Activated CD8-positive, alpha-beta memory T cell treated with anti-CD3 and anti-CD28 coated beads, Interleukin-2, amount 10 ng/mL, durations not matched to agents 7 days and 5 days (primary cell): ENCODE results near the gene TMEM132E. TPM values are rescaled to one million over a fixed set of nuclear protein-coding genes. Genes with fewer than 3 reads are reported as not detected.

ENCODE experiments used
- ATAC-seq: fragments of 150-1000 bp; cut with Tn5 transposase; one replicate; pipeline ENCODE4 v1.10.0; 2021; ENCODE audit warnings: moderate library complexity
- CTCF ChIA-PET: fragments of 350-600 bp; sonication (Branson Sonifier 250); formaldehyde crosslinking; loops from one replicate; lab custom pipeline; 2021; ENCODE audit warnings: antibody characterized with exemption; lab: Charles Lee
- DNase-seq: peaks from one replicate; pipeline ENCODE4 v3.0.0-alpha.2; 2020
- H3K27ac Mint-ChIP-seq: one replicate; pipeline ENCODE4 v1.8.0; 2021; ENCODE audit warnings: mild to moderate bottlenecking, mixed read lengths
- H3K27me3 Mint-ChIP-seq: one replicate; pipeline ENCODE4 v1.8.0; 2021; ENCODE audit warnings: mixed read lengths
- H3K36me3 Mint-ChIP-seq: one replicate; pipeline ENCODE4 v1.8.0; 2021; ENCODE audit warnings: mild to moderate bottlenecking, mixed read lengths
- H3K4me1 Mint-ChIP-seq: one replicate; pipeline ENCODE4 v1.8.0; 2021; ENCODE audit warnings: mixed read lengths
- H3K4me3 Mint-ChIP-seq: one replicate; pipeline ENCODE4 v1.8.0; 2021; ENCODE audit warnings: mild to moderate bottlenecking, moderate library complexity, mixed read lengths
- H3K9me3 Mint-ChIP-seq: one replicate; pipeline ENCODE4 v1.8.0; 2022; ENCODE audit warnings: low read depth, mixed read lengths
- total RNA-seq, 2 experiments: library from RNA; stranded (reverse); gene quantifications; one replicate each; pipeline ENCODE4 v1.2.3, GENCODE V29; 2021

Gene TMEM132E
- total RNA-seq, 2 experiments from 2014 or later, result not detected

DNA sequence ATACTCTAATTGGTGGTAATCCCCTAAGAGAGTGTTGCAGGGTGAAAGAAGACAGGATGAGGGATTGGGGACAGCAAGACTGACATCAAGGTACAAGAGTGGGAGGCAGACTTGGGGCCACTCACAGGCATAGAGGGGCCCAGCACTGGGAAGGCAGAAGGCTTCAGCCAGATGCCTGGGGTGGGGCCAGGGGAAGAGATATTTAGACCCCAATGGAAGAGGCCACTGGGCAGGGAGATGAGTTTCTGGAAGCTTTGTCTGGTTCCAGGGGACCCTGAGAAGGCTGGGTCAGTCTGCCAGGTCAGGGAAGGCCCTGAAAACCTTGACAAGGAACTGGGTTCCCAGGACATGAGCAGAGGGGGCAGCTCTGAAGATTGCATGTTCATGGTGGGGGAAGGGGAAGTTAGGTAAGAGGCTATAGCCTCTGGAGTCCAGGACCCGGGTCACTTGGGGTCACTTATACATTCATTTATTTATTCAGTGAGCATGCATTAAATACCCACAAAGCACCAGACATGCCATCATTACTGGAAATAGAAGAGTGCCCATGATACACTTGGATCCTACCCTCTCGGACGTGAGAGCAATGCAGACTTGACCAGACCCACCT, 92.9 kb downstream of the TMEM132E start:
- Mint-ChIP-seq H3K9me3 (no peaks in the 10 kb centered on the region), H3K27me3 (peaks cover 8% of the 10 kb centered on the region), H3K27ac (no peak overlapping the region), H3K4me3 (no peak overlapping the region), H3K4me1 (no peaks in the 10 kb centered on the region), H3K36me3 (no peaks in the 10 kb centered on the region)
- ATAC-seq (no peak), DNase-seq (peak; percentile 12)
- CTCF ChIA-PET, result no interaction called here

DNA sequence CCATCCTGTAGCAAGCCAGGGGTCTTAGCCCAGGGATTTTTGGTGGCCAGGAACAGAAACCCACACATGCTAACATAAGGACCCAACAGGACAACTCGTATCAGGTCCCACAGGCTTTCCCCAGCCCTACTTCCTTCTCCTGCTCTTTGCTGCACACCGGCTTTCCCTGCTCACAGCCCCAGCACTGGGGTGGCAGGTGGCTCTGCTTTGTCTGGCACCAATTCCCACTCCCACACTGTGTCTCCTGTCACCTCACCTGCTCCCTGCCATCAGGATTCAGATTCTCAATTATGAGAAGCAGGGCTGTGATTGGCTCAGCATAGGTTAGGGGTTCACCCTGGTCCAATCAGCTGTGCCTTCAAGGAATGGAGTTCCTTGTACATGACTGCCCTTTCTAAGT, 94.1 kb downstream of the TMEM132E start:
- no peak for ATAC-seq
- H3K9me3 Mint-ChIP-seq, result no peaks in the 10 kb centered on the region
- no peak overlapping the region for H3K4me3 Mint-ChIP-seq
- CTCF ChIA-PET, result no interaction called here
- H3K27ac Mint-ChIP-seq, result no peak overlapping the region
- peak; percentile 31 for DNase-seq
- peaks cover 5% of the 10 kb centered on the region for H3K27me3 Mint-ChIP-seq
- no peaks in the 10 kb centered on the region for H3K4me1 Mint-ChIP-seq
- H3K36me3 Mint-ChIP-seq, result no peaks in the 10 kb centered on the region

DNA sequence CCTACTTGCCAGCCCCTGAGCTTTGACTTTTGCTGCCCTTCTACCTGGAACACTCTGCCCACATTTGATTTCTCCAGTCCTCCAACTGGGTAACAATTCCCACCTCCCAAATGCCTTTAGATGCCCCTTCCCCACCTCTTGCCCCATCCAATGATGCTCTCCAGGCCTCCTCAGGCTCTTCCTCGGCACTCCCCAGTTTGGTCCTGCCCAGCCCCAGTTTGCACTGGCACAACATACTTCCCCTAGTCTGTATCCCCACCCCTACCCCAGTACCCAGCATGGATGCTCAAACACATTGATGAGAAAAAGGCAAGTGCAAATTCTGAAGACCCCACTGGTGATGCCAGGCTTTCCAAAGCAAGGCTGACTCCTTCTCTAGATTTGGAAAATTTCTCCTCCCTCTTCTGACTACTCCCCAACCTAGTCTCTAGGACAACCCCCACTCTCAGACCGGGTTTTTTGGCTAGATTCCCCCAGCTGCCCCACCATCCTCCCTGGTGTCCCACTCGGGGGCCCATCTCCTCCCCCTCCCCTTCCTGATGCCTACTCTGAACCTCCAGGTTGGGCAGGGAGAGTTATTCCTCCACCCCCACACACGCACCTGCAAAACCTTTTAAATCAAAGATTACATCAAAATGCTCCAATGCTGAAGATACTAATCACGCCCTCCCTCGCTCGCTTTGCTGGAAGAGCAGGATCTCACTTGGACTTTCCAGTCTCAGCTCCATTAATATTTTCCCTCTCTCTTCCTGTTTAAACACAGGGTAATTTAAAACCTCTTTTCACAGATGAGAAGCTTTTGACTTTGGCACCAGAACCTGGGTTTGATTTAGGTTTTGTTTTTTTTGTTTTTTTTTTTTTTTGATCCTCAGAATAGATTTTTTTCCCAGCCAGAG, 94.9 kb downstream of the TMEM132E start:
- no peaks in the 10 kb centered on the region for H3K36me3 Mint-ChIP-seq
- no peak overlapping the region for H3K4me3 Mint-ChIP-seq
- DNase-seq (peak; percentile 25), ATAC-seq (no peak)
- CTCF ChIA-PET, result no interaction called here
- no peak overlapping the region for H3K27ac Mint-ChIP-seq
- H3K27me3 Mint-ChIP-seq, result peaks cover 5% of the 10 kb centered on the region
- no peaks in the 10 kb centered on the region for H3K9me3 Mint-ChIP-seq
- H3K4me1 Mint-ChIP-seq, result no peaks in the 10 kb centered on the region

DNA sequence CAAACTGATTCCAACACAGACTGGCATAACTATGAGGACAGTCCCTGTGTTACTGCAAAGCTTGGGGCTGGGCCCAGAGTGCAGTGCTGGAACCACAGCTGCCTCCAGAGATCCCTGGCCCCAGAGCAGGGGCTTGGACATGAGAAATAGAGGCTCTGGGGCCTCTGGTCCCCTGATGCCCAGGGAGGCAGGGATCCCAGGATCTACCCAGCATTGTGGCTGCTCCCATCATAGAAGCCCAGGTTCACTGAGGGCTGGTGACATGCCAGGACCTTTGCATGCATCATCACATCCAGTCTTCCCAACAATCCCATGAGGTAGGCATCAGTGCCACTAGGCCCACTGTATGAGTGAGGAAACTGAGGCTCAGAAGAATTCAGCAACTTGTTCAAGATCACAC, 95.8 kb downstream of the TMEM132E start:
- DNase-seq, result peak; percentile 1
- no peaks in the 10 kb centered on the region for H3K4me1 Mint-ChIP-seq
- no peaks in the 10 kb centered on the region for H3K36me3 Mint-ChIP-seq
- no peak overlapping the region for H3K4me3 Mint-ChIP-seq
- CTCF ChIA-PET, result no interaction called here
- no peak for ATAC-seq
- no peaks in the 10 kb centered on the region for H3K9me3 Mint-ChIP-seq
- H3K27me3 Mint-ChIP-seq, result peaks cover 5% of the 10 kb centered on the region
- no peak overlapping the region for H3K27ac Mint-ChIP-seq

DNA sequence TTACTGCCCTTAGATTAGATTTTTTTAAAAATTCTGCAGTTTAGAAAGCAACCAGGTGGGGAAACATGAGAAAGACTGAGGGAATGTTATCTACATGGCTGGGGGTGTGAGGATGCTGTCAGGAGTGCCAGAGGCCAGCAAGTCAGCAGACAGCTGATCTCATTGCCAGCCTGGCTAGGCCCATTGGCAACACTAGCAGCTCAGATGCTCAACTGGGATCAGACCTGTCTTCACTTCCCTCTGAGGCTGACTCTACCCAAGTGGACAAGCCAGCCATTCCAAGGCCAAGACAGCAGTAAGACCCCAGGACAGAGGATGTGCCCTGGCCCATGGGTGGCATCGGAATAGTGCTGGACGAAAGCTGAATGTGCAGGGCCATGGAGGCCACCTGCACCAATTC, 96.2 kb downstream of the TMEM132E start:
- no peak for ATAC-seq
- CTCF ChIA-PET, result no interaction called here
- Mint-ChIP-seq H3K4me1 (no peaks in the 10 kb centered on the region), H3K27me3 (peaks cover 7% of the 10 kb centered on the region), H3K4me3 (no peak overlapping the region), H3K9me3 (no peaks in the 10 kb centered on the region), H3K36me3 (no peaks in the 10 kb centered on the region), H3K27ac (no peak overlapping the region)
- peak; percentile 12 for DNase-seq

DNA sequence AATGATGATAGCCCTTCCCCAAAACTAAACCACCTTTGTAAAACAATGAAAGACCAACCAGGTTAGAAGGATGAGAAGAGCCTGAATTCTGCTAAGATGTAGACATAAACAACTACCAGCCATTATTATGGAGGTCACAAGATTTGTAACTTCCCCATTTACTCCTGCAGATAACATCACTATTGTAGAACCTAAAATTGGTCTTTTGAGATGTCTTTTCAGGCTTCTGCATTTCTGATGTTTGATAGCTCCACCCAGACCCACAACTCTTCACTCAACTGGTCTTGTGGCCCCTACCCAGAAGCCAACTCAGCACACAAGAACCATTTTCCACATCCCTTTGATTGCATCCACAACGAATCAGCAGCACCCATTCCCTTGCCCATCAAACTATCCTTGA, 100.8 kb downstream of the TMEM132E start:
- Mint-ChIP-seq H3K4me3 (no peak overlapping the region), H3K36me3 (no peaks in the 10 kb centered on the region), H3K27ac (no peak overlapping the region), H3K9me3 (no peaks in the 10 kb centered on the region), H3K27me3 (peaks cover 13% of the 10 kb centered on the region), H3K4me1 (no peaks in the 10 kb centered on the region)
- ATAC-seq (no peak), DNase-seq (no peak)
- CTCF ChIA-PET, result interaction anchor here (0.7 kb wide), 1 partner anchor 214 kb away, joined by 3 read pairs; no protein-coding TSS in a partner anchor

DNA sequence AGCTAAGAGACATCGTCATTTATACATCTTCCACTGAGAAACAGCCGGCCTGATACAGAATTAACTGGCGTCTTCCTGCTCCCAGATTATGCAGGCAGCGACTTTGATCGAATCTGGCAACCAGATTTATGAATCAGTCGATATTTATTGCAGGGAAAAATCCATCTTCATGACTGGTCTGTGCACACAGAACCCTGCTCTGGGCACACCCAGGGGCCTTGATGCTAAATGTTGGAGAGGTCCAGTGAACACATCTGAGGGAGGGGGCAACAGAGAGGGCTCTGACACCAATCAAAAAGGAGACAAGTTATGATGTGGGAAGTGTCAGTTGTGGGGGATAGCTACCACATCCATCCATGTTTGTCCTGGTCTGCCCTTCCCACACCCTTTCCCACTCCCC, 102.9 kb downstream of the TMEM132E start:
- H3K27me3 Mint-ChIP-seq, result peaks cover 15% of the 10 kb centered on the region
- H3K4me1 Mint-ChIP-seq, result no peaks in the 10 kb centered on the region
- no peak overlapping the region for H3K4me3 Mint-ChIP-seq
- CTCF ChIA-PET, result no interaction called here
- ATAC-seq (no peak), DNase-seq (no peak)
- no peak overlapping the region for H3K27ac Mint-ChIP-seq
- no peaks in the 10 kb centered on the region for H3K36me3 Mint-ChIP-seq
- no peaks in the 10 kb centered on the region for H3K9me3 Mint-ChIP-seq

DNA sequence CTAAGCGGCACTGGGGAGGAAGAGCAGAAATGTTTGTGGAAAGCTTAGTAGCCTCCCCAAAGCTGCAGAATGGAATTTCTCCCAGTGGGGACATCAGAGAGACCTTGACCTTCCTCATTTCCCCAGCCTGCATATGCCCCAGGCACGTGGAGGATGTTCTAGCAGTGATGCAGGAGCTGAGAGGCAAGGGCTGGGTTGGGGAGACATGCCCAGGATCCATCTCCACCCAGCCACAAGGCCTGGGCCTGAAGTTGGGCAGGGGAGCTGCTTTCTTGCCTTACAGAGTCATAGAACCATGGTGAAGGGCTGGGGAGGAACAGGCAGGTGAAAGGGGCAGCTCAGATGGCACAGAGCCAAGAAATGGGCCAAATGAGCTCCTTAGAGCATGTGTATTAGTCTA, 104.0 kb downstream of the TMEM132E start:
- H3K27ac Mint-ChIP-seq, result no peak overlapping the region
- DNase-seq, result no peak
- no peak for ATAC-seq
- CTCF ChIA-PET, result no interaction called here
- peaks cover 17% of the 10 kb centered on the region for H3K27me3 Mint-ChIP-seq
- no peaks in the 10 kb centered on the region for H3K4me1 Mint-ChIP-seq
- no peaks in the 10 kb centered on the region for H3K9me3 Mint-ChIP-seq
- no peaks in the 10 kb centered on the region for H3K36me3 Mint-ChIP-seq
- no peak overlapping the region for H3K4me3 Mint-ChIP-seq

Other genes starting within 250 kb of the TMEM132E start
- not detected for gene CCL13, start 223.1 kb upstream of the TMEM132E start, total RNA-seq
- gene CCL1, start 216.3 kb upstream of the TMEM132E start, total RNA-seq, result 10 to 100 TPM in 1 of 2 experiments, under 1 TPM in 1; 0.73 to 25.6 TPM